Measurements from ENCODE around the gene KIAA1755.

Gene KIAA1755

GRCh38 chr20:38225900-38226263 lies 34.7 kb downstream of the KIAA1755 start:
- in situ Hi-C loops (cut with MboI; ENCODE audit: low pct_unique_long_range_greater_than_20kb, low sequenced_read_pairs): no loop called here
- DNase-seq: no peak

- in situ Hi-C loops (cut with MboI; ENCODE audit: low pct_unique_long_range_greater_than_20kb, low sequenced_read_pairs): no loop called here
- no peak for DNase-seq
Observed at GRCh38 chr20:38225240-38225899, 35.2 kb downstream of the KIAA1755 start.

- in situ Hi-C loops (cut with MboI; ENCODE audit: low pct_unique_long_range_greater_than_20kb, low sequenced_read_pairs): no loop called here
- no peak for DNase-seq
Observed at GRCh38 chr20:38224531-38224930, 36.0 kb downstream of the KIAA1755 start.

GRCh38 chr20:38223743-38224100 lies 36.8 kb downstream of the KIAA1755 start:
- in situ Hi-C loops (cut with MboI; ENCODE audit: low pct_unique_long_range_greater_than_20kb, low sequenced_read_pairs): no loop called here
- no peak for DNase-seq

- no peak for DNase-seq
- in situ Hi-C loops (cut with MboI; ENCODE audit: low pct_unique_long_range_greater_than_20kb, low sequenced_read_pairs): no loop called here
Observed at GRCh38 chr20:38222923-38223742, 37.4 kb downstream of the KIAA1755 start.

- in situ Hi-C loops (cut with MboI; ENCODE audit: low pct_unique_long_range_greater_than_20kb, low sequenced_read_pairs): no loop called here
Observed at GRCh38 chr20:38222231-38222922, 38.2 kb downstream of the KIAA1755 start.

GRCh38 chr20:38221119-38221589 lies 39.4 kb downstream of the KIAA1755 start:
- DNase-seq: peak; percentile 76
- in situ Hi-C loops (cut with MboI; ENCODE audit: low pct_unique_long_range_greater_than_20kb, low sequenced_read_pairs): no loop called here

More at GRCh38 chr20:38222231-38222922, 38.2 kb downstream of the KIAA1755 start:
- peak; percentile 78 for DNase-seq

- in situ Hi-C loops (cut with MboI; ENCODE audit: low pct_unique_long_range_greater_than_20kb, low sequenced_read_pairs): no loop called here
- DNase-seq: no peak
Observed at GRCh38 chr20:38220587-38221118, 39.9 kb downstream of the KIAA1755 start.

GRCh38 chr20:38219006-38219950 lies 41.3 kb downstream of the KIAA1755 start:
- in situ Hi-C loops (cut with MboI; ENCODE audit: low pct_unique_long_range_greater_than_20kb, low sequenced_read_pairs): no loop called here
- DNase-seq: no peak

GRCh38 chr20:38218566-38218885 lies 42.0 kb downstream of the KIAA1755 start:
- in situ Hi-C loops (cut with MboI; ENCODE audit: low pct_unique_long_range_greater_than_20kb, low sequenced_read_pairs): no loop called here
- no peak for DNase-seq

- DNase-seq: no peak
- in situ Hi-C loops (cut with MboI; ENCODE audit: low pct_unique_long_range_greater_than_20kb, low sequenced_read_pairs): no loop called here
Observed at GRCh38 chr20:38217791-38218565, 42.6 kb downstream of the KIAA1755 start.

GRCh38 chr20:38216746-38217595 lies 43.6 kb downstream of the KIAA1755 start:
- in situ Hi-C loops (cut with MboI; ENCODE audit: low pct_unique_long_range_greater_than_20kb, low sequenced_read_pairs): no loop called here

GRCh38 chr20:38216201-38216600 lies 44.3 kb downstream of the KIAA1755 start:
- DNase-seq: no peak
- in situ Hi-C loops (cut with MboI; ENCODE audit: low pct_unique_long_range_greater_than_20kb, low sequenced_read_pairs): no loop called here

More at GRCh38 chr20:38216746-38217595, 43.6 kb downstream of the KIAA1755 start:
- DNase-seq: no peak

- in situ Hi-C loops (cut with MboI; ENCODE audit: low pct_unique_long_range_greater_than_20kb, low sequenced_read_pairs): no loop called here
- DNase-seq: no peak
Observed at GRCh38 chr20:38215194-38216182, 45.0 kb downstream of the KIAA1755 start.

- in situ Hi-C loops (cut with MboI; ENCODE audit: low pct_unique_long_range_greater_than_20kb, low sequenced_read_pairs): no loop called here
- no peak for DNase-seq
Observed at GRCh38 chr20:38214256-38215193, 46.0 kb downstream of the KIAA1755 start.
